Common myeloid progenitor, CD34-positive (primary cell): ENCODE data around the gene UGGT2.

Experiments
- CTCF ChIA-PET: fragments of 350-600 bp; sonication (Branson Sonifier 250); formaldehyde crosslinking; loops from one replicate; lab custom pipeline; 2021; ENCODE audit warnings: antibody characterized with exemption; lab: Charles Lee
- POLR2A ChIA-PET: fragments of 350-600 bp; sonication (Branson Sonifier 250); formaldehyde crosslinking; loops from one replicate; lab custom pipeline; 2021; ENCODE audit warnings: antibody characterized with exemption; lab: Charles Lee
- DNase-seq, 3 donors: peaks; one replicate each; pipeline versions ENCODE4 v3.0.0 to v3.0.0-alpha.2; 2013
- H3K27ac ChIP-seq, 2 experiments: 1 replicate in 1 of 2; 2 replicates in 1 of 2; pipeline ENCODE4 v1.7.0; 2013; ENCODE audit warnings: inconsistent platforms in 2 of 2, low read length in 2 of 2, mild to moderate bottlenecking in 2 of 2, low read depth in 1 of 2, moderate library complexity in 1 of 2; ENCODE audit not compliant: severe bottlenecking in 2 of 2, insufficient read depth in 1 of 2, poor library complexity in 1 of 2
- H3K27me3 ChIP-seq, 5 experiments: replicated peaks in 2 of 5; 1 replicate in 3 of 5; 2 replicates in 2 of 5; pipeline versions ENCODE4 v1.6.1 to v1.7.0; 2013; ENCODE audit warnings: low read length in 4 of 5, mild to moderate bottlenecking in 2 of 5, moderate library complexity in 2 of 5, inconsistent platforms in 1 of 5; ENCODE audit not compliant: insufficient read depth in 5 of 5, control insufficient read depth in 4 of 5
- H3K36me3 ChIP-seq, 4 experiments: 1 replicate in 2 of 4; 2 replicates in 2 of 4; pipeline versions ENCODE4 v1.6.1 to v1.7.0; 2013; ENCODE audit warnings: low read length in 3 of 4, control low read depth in 1 of 4, mild to moderate bottlenecking in 1 of 4; ENCODE audit not compliant: control insufficient read depth in 4 of 4, insufficient read depth in 4 of 4
- H3K4me1 ChIP-seq, 4 experiments: 1 replicate in 3 of 4; 2 replicates in 1 of 4; pipeline versions ENCODE4 v1.6.1 to v1.7.1; 2013; ENCODE audit warnings: low read length in 3 of 4, mild to moderate bottlenecking in 3 of 4, control low read depth in 1 of 4, inconsistent platforms in 1 of 4, moderate library complexity in 1 of 4; ENCODE audit not compliant: control insufficient read depth in 4 of 4, insufficient read depth in 4 of 4; ENCODE audit errors: control extremely low read depth in 1 of 4
- H3K4me3 ChIP-seq, 7 experiments: 1 replicate in 4 of 7; 2 replicates in 3 of 7; pipeline versions ENCODE4 v1.5.1 to v1.7.0; 2013; ENCODE audit warnings: mild to moderate bottlenecking in 7 of 7, low read length in 6 of 7, moderate library complexity in 6 of 7, inconsistent platforms in 2 of 7, low read depth in 2 of 7, control low read depth in 1 of 7; ENCODE audit not compliant: insufficient read depth in 4 of 7, control insufficient read depth in 1 of 7; ENCODE audit errors: extremely low read depth in 1 of 7
- H3K9me3 ChIP-seq, 5 experiments: 1 replicate in 4 of 5; 2 replicates in 1 of 5; pipeline versions ENCODE4 v1.6.1 to v1.7.1; 2013; ENCODE audit warnings: low read length in 4 of 5, mild to moderate bottlenecking in 2 of 5, inconsistent platforms in 1 of 5, low read depth in 1 of 5, moderate library complexity in 1 of 5; ENCODE audit not compliant: control insufficient read depth in 4 of 5, insufficient read depth in 2 of 5; ENCODE audit errors: control extremely low read depth in 1 of 5
- WGBS: methylation state at CpG from one replicate; pipeline ENCODE4 v1.1.5; 2013; ENCODE audit not compliant: insufficient coverage; 5-methylcytosine and 5-hydroxymethylcytosine counted together

UGGT2 gene

GRCh38 chr13:95880331-95880730 is 172.9 kb downstream of the UGGT2 start:
- Histone ChIP-seq H3K4me1 (no peaks in the 10 kb centered on the region), H3K27ac (no peak overlapping the region), H3K27me3 (no peaks in the 10 kb centered on the region), H3K36me3 (peaks cover 0 to 15% (median 3%) of the 10 kb centered on the region in 4 experiments), H3K9me3 (no peaks in the 10 kb centered on the region), H3K4me3 (no peak overlapping the region)
- DNase-seq = peak in 1 of 3 donors; percentile 2
- ChIA-PET CTCF (no interaction called here), POLR2A (no interaction called here)
- WGBS = no CpG with 5 or more reads among the region's 1 CpG

GRCh38 chr13:95874286-95874685 is 178.9 kb downstream of the UGGT2 start:
- CTCF ChIA-PET = no interaction called here
- H3K9me3 ChIP-seq = peaks cover 0 to 4% (median 0%) of the 10 kb centered on the region in 5 experiments
- no peak for DNase-seq
- POLR2A ChIA-PET = no interaction called here
- H3K36me3 ChIP-seq = peaks cover 0 to 4% (median 0%) of the 10 kb centered on the region in 4 experiments
- no peaks in the 10 kb centered on the region for H3K27me3 ChIP-seq
- WGBS = 79% methylated on average over 2 of the region's 2 CpGs
- H3K4me3 ChIP-seq = no peak overlapping the region
- H3K4me1 ChIP-seq = no peaks in the 10 kb centered on the region
- H3K27ac ChIP-seq = no peak overlapping the region

- WGBS = 100% methylated on average over 1 of the region's 4 CpGs
- DNase-seq = no peak
- Histone ChIP-seq H3K27me3 (no peaks in the 10 kb centered on the region), H3K4me3 (no peak overlapping the region), H3K36me3 (peaks cover 0 to 2% (median 0%) of the 10 kb centered on the region in 4 experiments), H3K9me3 (peaks cover 0 to 4% (median 0%) of the 10 kb centered on the region in 5 experiments), H3K27ac (no peak overlapping the region), H3K4me1 (no peaks in the 10 kb centered on the region)
- CTCF ChIA-PET = no interaction called here
- POLR2A ChIA-PET = no interaction called here
Measured at GRCh38 chr13:95870421-95870820, 182.8 kb downstream of the UGGT2 start.

GRCh38 chr13:95865080-95865615 is 188.1 kb downstream of the UGGT2 start:
- H3K36me3 ChIP-seq = no peaks in the 10 kb centered on the region
- H3K4me1 ChIP-seq = no peaks in the 10 kb centered on the region
- CTCF ChIA-PET = no interaction called here
- H3K4me3 ChIP-seq = no peak overlapping the region
- H3K27me3 ChIP-seq = no peaks in the 10 kb centered on the region
- 100% methylated on average over 1 of the region's 5 CpGs for WGBS
- POLR2A ChIA-PET = interaction anchor here (0.6 kb wide), 1 partner anchor 86 kb away, joined by 3 read pairs; no protein-coding TSS in a partner anchor
- DNase-seq = no peak
- no peak overlapping the region for H3K27ac ChIP-seq
- no peaks in the 10 kb centered on the region for H3K9me3 ChIP-seq

GRCh38 chr13:95862408-95862807 is 190.8 kb downstream of the UGGT2 start:
- CTCF ChIA-PET = interaction anchor here (1.9 kb wide), 1 partner anchor 29 kb away, joined by 5 read pairs; no protein-coding TSS in a partner anchor
- Histone ChIP-seq H3K36me3 (no peaks in the 10 kb centered on the region), H3K9me3 (no peaks in the 10 kb centered on the region), H3K27ac (no peak overlapping the region), H3K4me3 (no peak overlapping the region), H3K27me3 (no peaks in the 10 kb centered on the region), H3K4me1 (peaks cover 0 to 5% (median 3%) of the 10 kb centered on the region in 4 experiments)
- POLR2A ChIA-PET = no interaction called here
- DNase-seq = no peak

GRCh38 chr13:95861296-95861695 is 191.9 kb downstream of the UGGT2 start:
- WGBS = no CpG with 5 or more reads among the region's 2 CpGs

GRCh38 chr13:95858286-95859075 is 194.7 kb downstream of the UGGT2 start:
- peak overlapping the region in 1 of 2 experiments; percentile 35 for H3K27ac ChIP-seq
- peak; percentile 8 to 53 (median 46) for DNase-seq
- 54% methylated on average over 5 of the region's 10 CpGs for WGBS
- H3K4me1 ChIP-seq = peaks cover 0 to 5% (median 3%) of the 10 kb centered on the region in 4 experiments
- no peaks in the 10 kb centered on the region for H3K9me3 ChIP-seq
- H3K4me3 ChIP-seq = no peak overlapping the region
- CTCF ChIA-PET = no interaction called here
- POLR2A ChIA-PET = no interaction called here
- peaks cover 0 to 2% (median 0%) of the 10 kb centered on the region in 4 experiments for H3K36me3 ChIP-seq
- no peaks in the 10 kb centered on the region for H3K27me3 ChIP-seq

More at GRCh38 chr13:95861296-95861695, 191.9 kb downstream of the UGGT2 start:
- POLR2A ChIA-PET = no interaction called here
- CTCF ChIA-PET = interaction anchor here (1.9 kb wide), 1 partner anchor 27 kb away, joined by 5 read pairs; no protein-coding TSS in a partner anchor
- no peaks in the 10 kb centered on the region for H3K27me3 ChIP-seq
- no peaks in the 10 kb centered on the region for H3K9me3 ChIP-seq
- H3K4me3 ChIP-seq = no peak overlapping the region
- H3K4me1 ChIP-seq = peaks cover 0 to 5% (median 3%) of the 10 kb centered on the region in 4 experiments
- H3K27ac ChIP-seq = no peak overlapping the region
- no peak for DNase-seq
- H3K36me3 ChIP-seq = no peaks in the 10 kb centered on the region
